ENCODE measurements around the gene TSNAX.
A peak's percentile ranks its signal among the peaks of the same experiment; 100 is the strongest.
"Not testable (repeated sequence)": the region's sequence is repeated elsewhere in the genome, so short reads cannot be mapped to it uniquely, and the experiment has no call there.

Gene TSNAX, protein sequence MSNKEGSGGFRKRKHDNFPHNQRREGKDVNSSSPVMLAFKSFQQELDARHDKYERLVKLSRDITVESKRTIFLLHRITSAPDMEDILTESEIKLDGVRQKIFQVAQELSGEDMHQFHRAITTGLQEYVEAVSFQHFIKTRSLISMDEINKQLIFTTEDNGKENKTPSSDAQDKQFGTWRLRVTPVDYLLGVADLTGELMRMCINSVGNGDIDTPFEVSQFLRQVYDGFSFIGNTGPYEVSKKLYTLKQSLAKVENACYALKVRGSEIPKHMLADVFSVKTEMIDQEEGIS

DNA sequence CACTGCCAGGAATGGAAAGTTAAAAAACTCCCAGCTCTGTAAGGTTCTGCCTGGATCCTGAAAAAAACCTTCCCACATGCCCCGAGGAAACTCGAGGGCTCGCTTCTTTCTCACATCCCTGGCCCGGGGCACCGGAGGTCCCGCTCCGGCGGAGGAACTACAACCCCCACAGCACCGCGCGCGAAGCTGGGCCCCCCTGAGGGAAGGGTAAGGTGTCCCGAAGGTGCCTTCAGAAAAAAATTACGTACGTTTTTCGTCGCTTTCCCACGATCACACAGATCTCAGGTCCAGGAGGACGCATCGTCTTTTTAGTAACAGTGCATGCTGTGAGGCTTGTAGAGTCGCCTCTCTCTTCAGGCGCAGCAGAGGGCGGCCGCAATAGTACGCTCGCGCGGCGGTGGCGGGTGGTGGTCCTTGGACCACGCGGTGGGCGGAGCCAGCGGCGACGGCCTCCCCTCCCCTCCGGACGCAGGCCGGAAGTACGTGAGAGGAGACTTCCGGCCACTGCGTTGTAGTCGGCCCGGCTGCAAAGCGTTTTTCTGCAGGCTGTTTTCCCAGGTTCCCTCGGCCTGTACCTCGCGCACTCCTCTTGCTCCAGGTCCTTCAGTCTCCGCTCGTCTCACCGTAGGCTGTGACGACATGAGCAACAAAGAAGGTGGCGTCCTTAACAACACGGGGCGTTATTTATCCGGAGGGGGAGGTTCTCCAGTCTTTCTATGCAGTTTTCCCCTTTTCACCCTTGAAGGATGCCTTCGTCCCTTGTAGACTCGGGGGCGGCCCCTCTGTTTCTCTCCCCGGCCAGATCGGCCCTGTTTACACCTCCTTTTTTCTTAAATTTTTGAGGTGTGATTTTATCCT lies at the start of gene TSNAX:
TSNAX (plus strand) TSS at position 498 of the 858 bp plus-strand sequence; CDS start at position 640, 142 bp downstream.
- peak; percentile 78 to 82 for DNase-seq (ENCODE audit: low read depth in 2 of 2)

DNA sequence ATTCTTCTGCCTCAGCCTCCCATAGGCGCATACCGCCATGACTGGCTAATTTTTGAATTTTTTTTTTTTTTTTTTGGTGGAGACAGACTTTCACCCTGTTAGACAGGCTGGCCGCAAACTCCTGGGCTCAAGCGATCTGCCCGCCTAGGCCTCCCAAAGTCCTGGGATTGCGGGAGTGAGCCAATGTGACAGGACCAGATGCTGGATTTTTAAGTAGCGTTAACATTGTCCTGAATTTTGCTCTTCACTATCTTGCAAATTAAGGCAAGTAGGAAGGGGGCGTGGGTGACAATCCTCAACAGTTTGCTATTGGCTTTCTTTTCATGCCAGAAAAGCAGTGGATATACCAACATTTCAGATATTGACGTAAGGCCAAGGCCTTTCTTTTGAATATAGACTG lies 49.7 kb upstream of the TSNAX start:
- no peak for DNase-seq (ENCODE audit: low read depth in 2 of 2)

DNA sequence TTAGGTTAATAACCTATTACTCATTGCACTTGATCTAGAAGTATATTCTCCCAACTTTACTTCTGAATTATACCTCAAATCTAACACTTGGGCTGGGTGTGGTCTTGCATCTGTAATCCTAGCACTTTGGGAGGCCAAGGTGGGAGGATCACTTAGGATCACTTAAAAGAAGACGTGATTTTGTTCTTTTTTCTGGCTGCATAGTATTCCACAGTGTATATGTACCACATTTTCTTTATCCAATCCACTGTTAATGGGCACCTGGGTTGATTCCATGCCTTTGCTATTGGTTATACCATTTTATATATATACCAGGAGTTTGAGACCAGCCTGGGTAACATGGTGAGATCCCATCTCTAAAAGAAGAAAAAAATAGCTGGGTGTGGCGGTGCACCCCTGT lies 48.5 kb upstream of the TSNAX start:
- DNase-seq (ENCODE audit: low read depth in 2 of 2): no peak

DNA sequence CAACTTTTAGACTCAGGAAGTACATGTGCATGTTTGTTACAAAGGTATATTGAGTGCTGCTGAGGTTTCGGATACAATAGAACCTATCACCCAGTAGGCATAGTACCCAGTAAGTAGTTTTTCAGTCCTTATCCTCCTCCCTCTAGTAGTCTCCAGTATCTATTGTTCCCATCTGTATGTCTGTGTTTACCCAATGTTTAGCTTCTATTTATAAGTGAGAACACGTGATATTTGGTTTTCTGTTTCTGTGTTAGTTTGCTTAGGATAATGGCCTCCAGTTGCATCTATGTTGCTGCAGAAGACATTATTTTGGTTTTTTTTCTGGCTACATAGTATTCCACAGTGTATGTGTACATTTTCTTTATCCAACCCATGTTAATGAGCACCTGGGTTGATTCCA lies 47.2 kb upstream of the TSNAX start:
- DNase-seq (ENCODE audit: low read depth in 2 of 2): no peak

DNA sequence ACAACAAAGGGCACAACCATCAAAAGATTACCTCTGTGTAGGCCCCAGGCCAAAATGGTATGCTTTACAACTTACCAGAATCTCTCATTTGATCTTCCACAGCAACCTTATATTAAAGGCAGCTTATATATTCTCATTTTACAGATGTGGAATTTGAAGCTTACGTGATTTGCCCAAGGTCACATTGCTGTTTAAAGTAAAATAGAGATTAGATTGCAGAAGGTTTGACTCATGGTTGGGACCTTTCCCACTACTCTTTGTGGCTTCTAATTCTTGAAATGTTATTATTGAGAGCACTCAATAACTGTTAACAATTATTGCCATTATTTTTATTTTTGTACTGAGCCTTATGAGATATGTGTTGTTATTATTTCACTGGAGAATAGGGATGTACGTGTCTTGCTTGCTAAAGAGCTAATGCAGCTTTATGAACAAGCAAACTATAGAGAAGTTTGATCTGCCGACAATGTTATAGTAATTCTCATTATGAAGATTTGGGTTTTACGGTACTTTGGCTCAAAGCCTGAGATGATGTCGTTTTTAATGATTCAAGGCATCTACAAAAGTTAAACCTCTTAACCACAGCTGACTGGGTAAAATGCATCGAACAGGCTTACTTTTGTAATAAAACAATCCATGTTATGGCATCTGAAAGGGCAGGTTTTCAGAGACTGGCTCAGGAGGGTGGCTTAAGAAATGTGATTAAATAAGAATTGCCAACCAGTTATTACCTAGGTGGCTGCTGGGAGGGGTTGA lies 43.3 kb upstream of the TSNAX start:
- DNase-seq (ENCODE audit: low read depth in 2 of 2): no peak

DNA sequence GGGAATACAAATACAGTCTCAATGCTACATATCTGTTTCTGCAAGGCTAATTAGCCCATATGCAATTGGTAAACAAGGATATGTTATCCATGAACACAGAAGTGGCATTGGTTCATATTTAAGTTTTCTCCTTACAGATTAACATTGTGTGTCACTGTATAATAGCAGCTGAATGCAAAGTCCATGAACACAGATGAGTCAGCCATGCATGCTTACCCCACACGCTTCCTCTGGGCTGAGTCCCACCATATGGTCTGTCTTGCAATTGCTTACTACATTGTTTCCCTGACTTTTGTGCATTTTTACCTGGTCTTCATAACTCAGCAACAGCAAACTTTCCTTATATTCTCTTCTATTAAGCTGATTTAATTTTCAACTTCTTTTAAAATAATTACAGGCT lies 41.5 kb upstream of the TSNAX start:
- no peak for DNase-seq (ENCODE audit: low read depth in 2 of 2)

DNA sequence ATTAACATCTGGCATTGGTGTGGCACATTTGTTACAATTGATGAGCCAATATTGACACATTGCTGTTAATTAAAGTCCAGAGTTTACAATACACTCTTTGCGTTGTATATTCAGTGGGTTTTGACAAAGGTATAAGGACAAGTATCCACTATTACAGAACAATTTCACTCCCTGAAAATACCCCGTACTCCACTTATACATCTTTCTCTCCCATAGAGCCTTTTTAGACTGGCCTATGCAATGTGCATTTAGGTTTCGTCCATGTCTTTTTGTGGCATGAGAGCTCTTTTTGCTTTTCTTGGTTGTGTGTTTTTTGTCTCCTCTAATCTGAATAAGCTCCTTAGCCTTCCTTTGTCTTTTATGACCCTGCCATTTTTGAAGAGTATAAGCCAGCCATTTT lies 40.6 kb upstream of the TSNAX start:
- no peak for DNase-seq (ENCODE audit: low read depth in 2 of 2)

DNA sequence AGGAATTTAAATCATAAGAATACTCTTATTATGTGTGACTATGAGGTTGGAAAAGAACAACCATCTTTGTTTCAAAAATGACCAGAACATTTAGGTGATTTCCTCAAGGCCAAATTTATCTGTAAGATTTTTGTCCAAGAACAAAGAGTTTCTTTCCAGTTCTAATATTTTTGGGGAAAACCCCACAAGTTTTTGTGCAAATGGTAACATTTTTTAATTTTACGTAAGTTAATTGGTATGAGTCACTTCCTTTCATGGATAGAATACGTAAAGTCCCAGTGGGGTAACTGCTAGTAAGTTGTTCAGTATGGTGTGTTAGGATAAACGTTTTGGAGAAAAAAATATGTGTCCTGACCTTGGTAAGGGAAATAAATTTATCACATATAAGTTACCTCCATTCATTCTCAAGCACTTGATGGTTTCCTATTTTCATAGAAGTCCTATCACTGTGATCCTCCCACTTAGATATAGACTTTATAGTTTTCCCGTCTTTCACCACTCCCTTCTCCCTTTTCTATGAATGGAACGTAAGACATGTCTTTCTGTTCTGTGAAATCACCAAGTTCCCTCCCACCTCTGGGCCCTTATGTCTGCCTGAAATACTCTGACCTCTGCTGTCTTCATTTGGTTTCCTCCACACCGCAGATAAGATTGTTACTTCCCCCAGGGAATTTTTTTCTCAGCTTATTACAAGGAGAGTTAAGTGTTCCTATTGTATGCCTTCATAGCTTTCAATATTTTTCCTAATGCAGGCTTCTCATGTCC lies 34.9 kb upstream of the TSNAX start:
- no peak for DNase-seq (ENCODE audit: low read depth in 2 of 2)

DNA sequence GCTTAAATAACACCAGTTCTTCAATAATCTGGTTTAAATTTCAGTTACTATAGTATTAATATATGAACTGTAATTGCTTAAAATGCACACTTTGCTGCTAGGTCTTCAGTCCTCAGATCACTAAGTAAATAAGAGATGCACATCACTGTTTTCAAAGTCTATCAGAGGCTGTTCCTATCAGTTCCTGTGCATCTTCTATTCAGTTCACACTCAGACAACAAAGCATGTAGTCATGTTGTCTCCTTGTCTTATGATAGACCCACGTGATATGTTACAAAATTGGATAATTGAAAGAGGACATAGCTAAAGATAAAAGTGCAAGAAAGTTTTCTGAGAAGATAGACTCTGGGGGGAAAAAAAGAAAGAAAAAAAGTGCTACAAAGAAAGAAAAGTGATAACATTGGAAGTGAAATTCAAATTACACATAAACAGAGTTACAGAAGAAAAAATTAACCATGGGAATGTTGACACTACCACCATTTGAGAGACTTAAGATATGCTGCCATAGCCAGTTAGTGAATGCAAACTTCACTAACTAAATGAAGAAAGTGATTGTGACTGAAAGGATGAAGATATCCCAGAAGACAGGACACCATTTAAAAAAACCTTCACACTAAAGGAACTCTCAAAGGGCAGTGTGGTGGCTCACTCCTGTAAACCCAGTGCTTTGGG lies 33.9 kb upstream of the TSNAX start:
- DNase-seq (ENCODE audit: low read depth in 2 of 2): no peak

DNA sequence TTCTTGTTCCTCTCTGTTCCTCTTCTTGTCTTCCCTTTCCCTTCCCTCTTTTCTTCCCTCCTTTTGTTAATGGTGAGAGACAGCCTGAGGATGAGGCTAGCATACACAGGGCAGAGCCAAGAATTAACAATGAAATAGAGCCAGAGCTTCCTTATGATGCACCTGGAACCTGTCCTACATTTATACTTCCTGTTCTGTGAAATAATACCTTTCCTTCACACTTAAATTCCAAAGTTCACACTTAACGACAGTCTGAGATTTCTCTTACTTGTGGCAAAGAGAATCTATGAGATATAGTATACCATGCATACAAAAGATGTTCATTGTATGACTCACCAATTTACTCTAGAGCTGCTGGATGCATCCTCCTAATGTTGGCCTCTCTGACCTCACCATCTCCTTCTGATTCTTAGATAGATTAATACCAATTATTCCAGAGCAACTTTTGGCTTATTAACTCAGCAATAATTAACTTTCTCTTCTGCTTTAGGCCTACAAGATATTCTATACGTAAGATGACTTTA lies 30.8 kb upstream of the TSNAX start:
- no peak for DNase-seq (ENCODE audit: low read depth in 2 of 2)

DNA sequence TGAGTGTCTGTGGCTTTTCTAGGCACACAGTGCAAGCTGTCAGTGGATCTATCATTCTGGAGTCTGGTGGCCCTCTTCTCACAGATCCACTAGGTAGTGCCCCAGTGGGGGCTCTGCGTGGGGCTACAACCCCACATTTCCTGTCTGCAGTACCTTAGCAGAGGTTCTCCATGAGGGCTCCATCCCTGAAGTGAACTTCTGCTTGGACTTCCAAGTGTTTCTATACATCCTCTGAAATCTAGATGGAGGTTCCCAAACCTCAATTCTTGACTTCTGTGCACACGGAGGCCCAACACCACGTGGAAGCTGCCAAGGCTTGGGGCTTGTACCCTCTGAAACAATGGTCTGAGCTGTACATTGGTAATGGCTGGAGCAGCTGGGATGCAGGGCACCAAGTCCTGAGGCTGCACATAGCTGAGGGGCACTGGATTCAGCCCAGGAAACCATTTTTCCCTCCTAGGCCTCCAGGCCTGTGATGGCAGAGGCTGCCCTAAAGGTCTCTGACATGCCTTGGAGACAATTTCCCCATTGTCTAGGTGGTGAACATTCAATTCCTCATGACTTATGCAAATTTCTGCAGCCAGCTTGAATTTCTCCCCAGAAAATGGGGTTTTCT lies 29.2 kb upstream of the TSNAX start:
- no peak for DNase-seq (ENCODE audit: low read depth in 2 of 2)

DNA sequence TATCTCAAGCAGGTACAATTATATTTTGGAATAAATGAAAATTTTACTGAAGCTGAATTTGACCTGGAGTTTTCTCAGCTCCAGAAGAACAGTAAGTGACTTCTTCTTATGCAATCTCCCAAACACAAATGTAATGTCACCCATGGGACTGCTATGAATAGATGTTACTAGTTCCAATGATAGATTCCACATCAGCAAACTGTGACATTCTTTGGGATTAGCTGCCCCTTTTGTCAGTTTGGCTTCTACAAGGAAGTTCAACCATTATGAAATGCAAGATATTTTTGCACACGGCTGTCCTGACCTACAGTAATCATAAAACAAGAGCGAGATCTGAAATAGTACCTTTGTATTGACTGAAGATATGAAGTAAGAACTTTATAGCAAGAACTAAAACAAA lies 27.8 kb upstream of the TSNAX start:
- DNase-seq (ENCODE audit: low read depth in 2 of 2): no peak

DNA sequence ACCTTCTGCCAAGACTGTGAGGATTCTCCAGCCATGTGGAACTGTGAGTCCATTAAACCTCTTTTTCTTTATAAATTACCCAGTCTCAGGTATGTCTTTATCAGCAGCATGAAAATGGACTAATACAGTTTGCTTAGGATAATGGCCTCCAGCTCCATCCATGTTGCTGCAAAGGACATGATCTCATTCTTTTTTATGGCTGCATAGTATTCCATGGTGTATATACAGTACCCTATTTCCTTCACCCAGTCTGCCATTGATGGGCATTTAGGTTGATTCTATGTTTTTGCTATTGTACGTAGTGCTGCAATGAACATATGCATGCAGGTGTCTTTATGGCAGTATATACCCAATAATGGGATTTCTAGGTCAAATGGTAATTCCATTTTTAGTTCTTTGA lies 25.3 kb upstream of the TSNAX start:
- not testable (repeated sequence) for DNase-seq (ENCODE audit: low read depth in 2 of 2)

DNA sequence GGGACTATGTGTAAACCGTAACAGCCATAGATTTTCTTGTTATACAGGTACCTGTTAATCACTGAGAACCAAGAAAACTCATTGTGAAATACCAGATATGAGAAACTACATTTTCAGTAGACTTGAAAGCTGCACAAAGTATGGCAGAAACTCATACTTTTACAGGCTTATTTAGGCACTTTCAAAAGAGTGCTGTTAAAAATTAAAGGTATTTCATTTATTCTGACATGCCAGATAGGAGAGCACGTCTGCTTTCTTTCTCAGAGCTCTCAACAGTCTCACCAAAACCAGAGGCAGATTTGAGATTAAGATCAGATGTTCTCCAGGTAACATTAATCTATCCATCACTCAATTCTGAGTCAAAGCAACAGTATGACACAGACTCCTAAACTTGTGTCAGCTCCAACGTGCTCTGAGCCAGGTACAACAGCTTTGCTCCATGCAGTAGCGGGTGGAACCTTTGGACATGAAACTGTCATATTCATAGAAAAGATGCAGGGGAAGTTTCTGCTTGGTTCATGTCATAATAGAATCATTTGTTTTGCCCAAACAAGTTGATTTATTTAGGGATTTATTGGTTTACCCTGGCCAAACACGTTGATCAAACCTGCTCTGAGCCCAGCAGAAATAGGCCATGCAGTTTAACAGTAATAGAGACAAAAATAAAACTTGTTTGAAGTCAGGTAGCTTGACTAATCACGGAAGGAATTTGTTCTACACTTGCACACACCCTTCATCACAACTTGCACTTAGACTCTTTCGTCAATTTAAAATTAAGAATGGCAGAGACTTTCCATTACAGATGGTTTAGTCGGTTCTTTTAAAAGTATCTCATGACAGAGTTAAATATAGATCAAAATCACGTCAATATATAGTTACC lies 20.8 kb upstream of the TSNAX start:
- no peak for DNase-seq (ENCODE audit: low read depth in 2 of 2)

DNA sequence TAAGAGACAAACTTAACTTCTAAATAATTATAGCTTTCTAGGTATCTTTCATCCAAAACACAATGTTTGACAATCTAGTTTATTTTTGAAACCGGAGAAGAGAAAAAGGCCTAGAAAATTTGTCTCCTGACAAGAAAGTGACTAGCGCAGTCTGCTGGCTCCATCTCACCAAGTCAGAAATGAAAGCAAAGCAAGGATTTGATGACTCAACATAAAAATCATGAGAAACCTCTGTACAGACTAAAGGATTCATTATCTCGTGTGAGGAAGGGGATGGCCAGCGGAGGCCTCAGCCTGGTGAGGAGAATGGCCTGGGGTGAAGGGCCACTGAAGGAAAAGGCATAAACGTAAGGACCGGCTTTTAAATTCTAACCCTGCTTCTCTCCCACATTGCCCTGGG lies 20.0 kb upstream of the TSNAX start:
- DNase-seq (ENCODE audit: low read depth in 2 of 2): no peak

DNA sequence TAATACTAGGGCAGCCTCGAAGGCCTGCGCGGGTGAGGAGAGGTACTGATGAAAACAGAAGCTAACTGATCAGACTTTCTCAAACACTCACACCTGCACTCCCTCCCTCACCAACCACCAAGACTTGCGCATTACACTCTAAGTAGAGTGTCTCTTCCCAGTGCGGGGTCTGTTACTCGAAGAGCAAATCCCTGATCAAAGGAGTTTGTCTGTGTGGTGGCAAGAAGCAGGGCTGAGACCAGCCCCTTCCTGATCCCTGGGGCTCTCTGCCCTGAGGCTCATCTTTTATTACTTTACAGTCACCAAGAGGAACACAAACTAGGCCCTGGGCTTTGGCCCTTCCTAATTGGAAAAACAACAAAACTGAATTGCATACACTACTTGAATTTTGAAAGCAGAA lies 19.5 kb upstream of the TSNAX start:
- no peak for DNase-seq (ENCODE audit: low read depth in 2 of 2)

DNA sequence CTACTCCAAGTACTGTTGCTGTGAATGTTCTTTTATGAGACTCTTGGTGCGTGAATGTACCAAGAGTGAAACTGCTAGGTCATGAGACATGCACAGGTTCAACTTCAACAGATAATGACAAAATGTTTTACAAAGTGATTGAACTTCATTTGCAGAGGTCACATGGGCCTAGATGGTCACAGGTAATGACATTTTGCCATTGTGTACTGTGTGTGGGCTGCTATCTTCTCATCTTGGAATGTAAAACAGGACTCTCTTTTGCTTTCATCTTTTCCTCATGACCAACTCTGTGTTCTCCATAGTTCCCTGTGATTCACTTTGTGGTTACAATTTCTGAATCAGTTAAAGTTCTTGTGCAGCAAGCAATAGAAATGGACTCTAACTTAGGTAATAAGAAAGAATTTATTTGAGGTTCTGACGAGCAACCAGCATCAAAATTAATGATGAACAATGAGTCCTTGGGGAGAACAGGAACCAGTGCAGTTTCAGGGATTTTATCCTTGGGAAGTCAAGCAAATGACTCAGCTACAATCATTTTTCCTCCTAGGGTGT lies 16.2 kb upstream of the TSNAX start:
- no peak for DNase-seq (ENCODE audit: low read depth in 2 of 2)

DNA sequence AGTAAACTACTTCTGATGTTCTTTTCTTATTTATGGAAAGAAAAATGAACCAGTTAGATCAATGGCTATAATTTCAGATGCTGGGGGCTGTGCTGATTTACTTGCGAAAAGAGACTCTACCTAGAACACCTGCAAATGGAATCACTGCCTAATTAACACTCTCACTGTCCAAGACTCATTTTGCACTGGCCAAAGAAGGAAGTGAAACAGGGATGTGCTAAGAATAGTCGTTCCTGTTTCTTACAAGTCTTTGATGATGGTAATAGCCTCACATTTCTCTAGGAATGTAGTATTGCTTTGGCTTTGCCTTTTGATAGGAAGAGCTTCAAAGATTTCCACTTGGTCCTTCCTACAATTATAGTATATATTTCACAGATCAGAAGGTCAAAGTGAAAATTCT lies 12.7 kb upstream of the TSNAX start:
- DNase-seq (ENCODE audit: low read depth in 2 of 2): no peak

DNA sequence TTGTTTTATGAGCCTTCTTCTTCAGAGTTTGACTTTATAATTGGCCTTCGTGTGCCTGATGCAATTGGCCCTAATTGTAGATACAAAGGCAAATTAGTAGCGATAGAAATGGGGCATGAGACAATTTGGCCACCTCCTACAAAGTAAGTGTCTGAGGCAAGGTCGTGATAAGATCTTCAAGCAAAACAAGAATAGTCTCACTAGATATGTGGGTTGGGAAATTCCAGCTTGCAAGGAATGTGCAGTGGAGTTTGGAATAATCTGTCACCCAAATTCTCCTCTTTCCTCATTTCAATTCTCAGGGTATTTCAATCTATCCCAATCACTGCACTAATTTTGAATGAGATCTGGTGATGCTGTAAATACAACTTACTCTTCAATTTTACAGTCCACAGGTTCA lies 11.4 kb upstream of the TSNAX start:
- DNase-seq (ENCODE audit: low read depth in 2 of 2): no peak

All from stimulated activated CD4-positive, alpha-beta T cell treated with anti-CD3 and anti-CD28 coated beads, Interleukin-12 subunit alpha, Interleukin-12 subunit beta, amount 100 ng/mL, for 24 hours (primary cell).